GM21381 (cell line): ENCODE results near the gene GPR27.

Source experiments
- ATAC-seq: cut with Tn5 transposase; IDR thresholded peaks from one replicate; pipeline ENCODE4 v1.9.1; 2021; ENCODE audit warnings: mild to moderate bottlenecking, moderate library complexity; ENCODE audit not compliant: unreplicated experiment

Gene GPR27

GRCh38 chr3:71784914-71785531 is 31.4 kb downstream of the GPR27 start, which contains the start of gene PROK2:
Gene PROK2 (minus strand): TSS chr3:71785148. CDS start chr3:71785052, 96 bp downstream.
- ATAC-seq, result no peak

- no peak for ATAC-seq
Observed at GRCh38 chr3:71785532-71786216, 32.0 kb downstream of the GPR27 start.

- ATAC-seq, result no peak
Observed at GRCh38 chr3:71786217-71786549, 32.5 kb downstream of the GPR27 start.

GRCh38 chr3:71786551-71786950 is 32.9 kb downstream of the GPR27 start:
- no peak for ATAC-seq

- no peak for ATAC-seq
Observed at GRCh38 chr3:71787851-71788405, 34.3 kb downstream of the GPR27 start.

DNA sequence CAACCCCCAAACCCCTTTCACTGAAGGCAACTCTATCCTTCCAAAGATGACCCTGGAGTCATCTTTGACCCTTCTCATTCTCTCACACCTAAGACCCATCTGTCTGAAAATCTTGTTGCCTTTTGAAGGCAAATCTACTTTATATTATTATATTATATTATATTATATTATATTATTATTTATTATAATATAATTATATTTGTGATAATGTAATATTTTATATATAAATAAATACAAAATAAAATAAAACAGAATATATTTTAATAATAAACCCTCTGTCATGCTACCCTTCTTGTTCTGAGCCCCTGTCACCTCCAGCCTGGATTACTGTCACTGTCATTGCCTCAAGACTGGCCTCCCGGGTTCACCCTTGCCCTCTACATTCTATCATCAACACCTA is 36.3 kb downstream of the GPR27 start:
- ATAC-seq, result no peak

GRCh38 chr3:71791634-71792033 is 38.0 kb downstream of the GPR27 start:
- no peak for ATAC-seq

- ATAC-seq, result no peak
Observed at GRCh38 chr3:71796290-71796689, 42.6 kb downstream of the GPR27 start.

DNA sequence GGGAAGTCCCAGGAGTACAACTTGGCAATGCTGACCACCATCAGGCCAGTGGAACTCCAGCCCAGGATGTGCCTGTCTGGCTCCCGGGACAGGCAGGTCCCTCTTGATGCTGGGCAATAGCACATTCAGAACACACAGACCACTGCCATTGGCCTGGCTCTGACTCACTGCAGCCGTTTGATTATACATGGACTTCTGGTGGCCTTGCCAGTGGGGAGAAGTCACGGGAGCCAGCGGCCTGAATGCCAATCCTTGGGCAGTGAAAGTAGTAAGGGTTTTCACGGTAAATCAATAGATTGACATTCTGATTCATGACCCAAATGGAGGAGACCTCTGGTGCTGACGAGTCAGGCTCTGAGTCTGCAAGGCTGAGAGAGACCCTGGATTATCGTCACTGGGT is 43.8 kb downstream of the GPR27 start:
- no peak for ATAC-seq

DNA sequence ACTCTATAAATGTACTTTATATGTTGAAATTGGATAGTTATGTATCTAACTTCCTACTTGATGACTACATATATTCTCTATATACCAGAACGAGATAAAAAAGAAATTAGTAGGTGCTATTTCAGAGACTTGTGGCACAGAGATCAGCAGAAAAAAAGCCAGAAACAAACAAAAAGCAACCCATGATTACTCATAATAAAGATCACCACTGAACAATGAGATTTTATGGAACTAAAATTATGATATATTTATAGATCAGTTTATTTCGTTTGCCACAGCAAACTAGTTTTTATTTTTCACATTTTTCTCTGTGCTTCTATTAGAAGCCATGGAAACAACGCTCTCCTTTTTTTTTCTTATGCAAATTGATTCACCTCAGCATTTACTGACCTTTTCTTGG is 46.4 kb downstream of the GPR27 start:
- no peak for ATAC-seq

DNA sequence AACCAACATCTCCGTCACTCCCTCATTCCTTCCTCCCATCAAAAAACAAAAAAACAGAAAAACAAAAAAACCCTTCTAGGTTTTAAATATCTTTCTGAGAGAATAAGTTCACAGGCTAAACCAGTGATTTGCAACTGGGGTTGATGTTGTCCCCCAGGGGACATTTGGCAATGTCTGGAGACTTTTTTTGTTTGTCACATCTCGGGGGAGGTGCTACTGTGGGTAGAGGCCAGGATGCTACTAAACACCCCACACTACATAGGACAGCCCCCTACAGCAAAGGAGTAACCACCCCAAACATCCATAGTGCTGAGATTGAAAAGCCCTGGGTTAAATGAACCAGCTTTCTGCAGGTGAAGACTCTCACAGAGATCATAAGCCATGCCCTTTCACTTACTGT is 48.3 kb downstream of the GPR27 start:
- no peak for ATAC-seq

DNA sequence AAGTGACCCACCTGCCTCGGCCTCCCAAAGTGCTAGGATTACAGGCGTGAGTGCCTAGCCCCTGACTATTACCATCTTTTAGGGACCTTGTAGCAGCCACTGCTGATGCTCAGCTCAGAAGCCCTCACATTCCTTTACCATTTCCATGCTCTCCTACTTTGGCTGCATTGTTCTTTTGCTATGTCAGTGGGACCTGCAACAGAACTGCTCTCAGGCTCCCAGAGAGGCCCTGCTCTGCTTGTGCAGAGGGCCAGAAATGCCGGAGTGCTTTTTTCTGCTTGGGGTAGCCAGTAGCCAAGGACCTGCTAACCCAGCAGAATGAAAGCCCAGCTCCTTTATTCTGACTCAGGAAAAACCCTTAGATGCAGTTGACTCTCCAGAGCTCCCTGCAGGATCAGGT is 49.6 kb downstream of the GPR27 start:
- ATAC-seq, result no peak

DNA sequence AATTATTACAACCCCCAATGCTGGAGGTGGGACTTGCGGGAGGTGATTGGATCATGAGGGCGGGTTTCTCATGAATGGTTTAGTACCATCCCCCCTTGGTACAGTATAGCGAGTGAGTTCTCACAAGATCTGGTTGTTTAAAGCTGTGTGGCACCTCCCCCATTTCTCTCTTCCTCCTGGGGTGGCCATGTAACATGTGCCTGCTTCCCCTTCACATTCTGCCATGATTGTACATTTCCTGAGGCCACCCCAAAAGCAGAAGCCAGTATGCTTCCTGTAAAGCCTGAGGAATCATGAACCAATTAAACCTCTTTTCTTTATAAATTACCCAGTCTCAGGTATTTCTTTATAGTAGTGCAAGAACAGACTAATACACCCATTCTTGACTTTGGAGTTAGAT is 51.5 kb downstream of the GPR27 start:
- ATAC-seq, result no peak

DNA sequence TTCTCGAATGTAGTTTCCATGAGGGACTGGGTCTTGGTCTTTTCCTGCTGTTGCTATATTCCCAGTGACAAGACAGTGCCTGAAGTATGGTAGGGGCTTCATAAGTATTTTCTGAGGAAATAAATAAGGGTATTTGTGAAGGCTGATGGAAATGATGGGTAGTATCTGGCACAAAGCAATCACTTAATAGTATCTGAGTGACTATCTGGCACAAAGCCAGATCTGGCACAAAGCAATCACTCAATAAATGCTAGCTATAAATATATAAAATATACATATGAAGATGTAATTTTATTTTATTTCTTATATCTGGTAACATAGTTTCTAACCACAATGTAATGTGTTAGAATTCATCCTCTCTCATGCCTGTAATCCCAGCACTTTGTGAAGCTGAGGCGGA is 52.0 kb downstream of the GPR27 start:
- ATAC-seq, result no peak
